IMR-90 (cell line): ENCODE results near the gene MAGI1. TPM values are rescaled to one million over a fixed set of nuclear protein-coding genes. Genes with fewer than 3 reads are reported as not detected.

Experiments
- ATAC-seq: fragments of 200-7000 bp; cut with Tn5 transposase; 2 replicates; pipeline ENCODE4 v1.9.1; 2020; ENCODE audit warnings: low read depth, mild to moderate bottlenecking, moderate library complexity
- BruUV-seq: library from RNA; stranded (reverse); fragments of 400-500 nt; replicated peaks from 2 replicates; lab custom pipeline; 2021; lab: Mats Ljungman, UMichigan
- CTCF ChIA-PET: fragments of 300-600 bp; formaldehyde crosslinking; extraction: SDS; loops from one replicate; lab custom pipeline; 2021; ENCODE audit warnings: antibody characterized with exemption; lab: Yijun Ruan, JAX
- POLR2A ChIA-PET: fragments of 300-600 bp; sonication (Branson Sonifier 250); formaldehyde crosslinking; loops from one replicate; lab custom pipeline; 2022; ENCODE audit warnings: antibody characterized with exemption; ENCODE audit not compliant: unreplicated experiment; lab: Charles Lee
- DNase-seq: peaks from one replicate; pipeline ENCODE4 v3.0.0; 2013
- H2AFZ ChIP-seq: replicated peaks from 2 replicates; pipeline ENCODE3; 2013; ENCODE audit warnings: low read length, mild to moderate bottlenecking; ENCODE audit not compliant: poor library complexity
- H2AK5ac ChIP-seq: 2 replicates; pipeline ENCODE4 v1.6.1; 2013; ENCODE audit warnings: low read depth, low read length, inconsistent platforms
- H2AK9ac ChIP-seq: replicated peaks from 2 replicates; pipeline ENCODE3; 2013; ENCODE audit warnings: mild to moderate bottlenecking, low read depth, low read length, moderate library complexity; ENCODE audit not compliant: poor library complexity
- H2BK120ac ChIP-seq: 2 replicates; pipeline ENCODE4 v1.6.1; 2013; ENCODE audit warnings: low read depth, low read length, inconsistent platforms
- H2BK15ac ChIP-seq: 3 replicates; pipeline ENCODE4 v1.6.1; 2013; ENCODE audit warnings: low read depth, low read length, inconsistent platforms
- H2BK20ac ChIP-seq: 2 replicates; pipeline ENCODE4 v1.6.1; 2013; ENCODE audit warnings: low read depth, mild to moderate bottlenecking, inconsistent platforms, low read length, moderate library complexity
- H2BK5ac ChIP-seq: 2 replicates; pipeline ENCODE4 v1.6.1; 2013; ENCODE audit warnings: mild to moderate bottlenecking, low read depth, low read length, inconsistent platforms; ENCODE audit not compliant: poor library complexity, severe bottlenecking
- H3K14ac ChIP-seq: replicated peaks from 2 replicates; pipeline ENCODE4 v1.6.1; 2013; ENCODE audit warnings: low read depth, low read length, inconsistent platforms
- H3K18ac ChIP-seq: 2 replicates; pipeline ENCODE4 v1.6.1; 2013; ENCODE audit warnings: low read depth, low read length, control low read depth
- H3K23ac ChIP-seq: 2 replicates; pipeline ENCODE4 v1.6.1; 2013; ENCODE audit warnings: low read depth, low read length, inconsistent platforms
- H3K27ac ChIP-seq: 2 replicates; pipeline ENCODE4 v1.5.1; 2013; ENCODE audit warnings: mild to moderate bottlenecking, control low read depth, low read length; ENCODE audit not compliant: insufficient read depth
- H3K27me3 ChIP-seq: 2 replicates; pipeline ENCODE4 v1.6.1; 2013; ENCODE audit warnings: low read length; ENCODE audit not compliant: control insufficient read depth, insufficient read depth
- H3K36me3 ChIP-seq: 2 replicates; pipeline ENCODE4 v1.6.1; 2013; ENCODE audit warnings: low read length, mixed read lengths; ENCODE audit not compliant: control insufficient read depth, insufficient read depth
- H3K4ac ChIP-seq: 2 replicates; pipeline ENCODE4 v1.6.1; 2013; ENCODE audit warnings: low read depth, low read length, inconsistent platforms
- H3K4me1 ChIP-seq: 2 replicates; pipeline ENCODE4 v1.6.1; 2013; ENCODE audit warnings: low read length, mixed read lengths; ENCODE audit not compliant: control insufficient read depth, insufficient read depth
- H3K4me2 ChIP-seq: 2 replicates; pipeline ENCODE4 v1.6.1; 2013; ENCODE audit warnings: low read depth, mild to moderate bottlenecking, control low read depth, low read length, moderate library complexity
- H3K4me3 ChIP-seq: 2 replicates; pipeline ENCODE4 v1.5.1; 2013; ENCODE audit warnings: low read depth, mild to moderate bottlenecking, control low read depth, low read length, moderate library complexity; ENCODE audit not compliant: insufficient read depth
- H3K56ac ChIP-seq: 2 replicates; pipeline ENCODE4 v1.6.1; 2013; ENCODE audit warnings: low read length, inconsistent platforms; ENCODE audit not compliant: insufficient read depth; ENCODE audit errors: extremely low read depth
- H3K79me1 ChIP-seq, 2 experiments: 2 replicates each; pipeline ENCODE4 v1.6.1; 2013; ENCODE audit warnings: low read length in 2 of 2, inconsistent platforms in 1 of 2, low read depth in 1 of 2
- H3K9ac ChIP-seq: 2 replicates; pipeline ENCODE4 v1.6.1; 2013; ENCODE audit warnings: low read depth, low read length, control low read depth
- H3K9me1 ChIP-seq: 2 replicates; pipeline ENCODE4 v1.6.1; 2013; ENCODE audit warnings: low read length, inconsistent platforms; ENCODE audit not compliant: insufficient read depth
- H3K9me3 ChIP-seq: 2 replicates; pipeline ENCODE4 v1.6.1; 2013; ENCODE audit warnings: low read length; ENCODE audit not compliant: control insufficient read depth, insufficient read depth
- H4K20me1 ChIP-seq: 2 replicates; pipeline ENCODE4 v1.6.1; 2013; ENCODE audit warnings: low read length, inconsistent platforms; ENCODE audit not compliant: insufficient read depth
- H4K5ac ChIP-seq: 2 replicates; pipeline ENCODE4 v1.6.1; 2013; ENCODE audit warnings: mild to moderate bottlenecking, low read depth, low read length, control low read depth
- H4K8ac ChIP-seq, 2 experiments: 2 replicates each; pipeline ENCODE4 v1.6.1; 2013; ENCODE audit warnings: low read depth in 2 of 2, low read length in 2 of 2, control low read depth in 1 of 2, inconsistent platforms in 1 of 2
- H4K91ac ChIP-seq: 2 replicates; pipeline ENCODE4 v1.6.1; 2013; ENCODE audit warnings: low read depth, low read length, inconsistent platforms; ENCODE audit not compliant: insufficient read depth
- RAD21 ChIP-seq: IDR thresholded peaks from 2 replicates; pipeline ENCODE4 v1.6.1; 2012; ENCODE audit warnings: low read length, improper control_type of control experiment
- USF2 ChIP-seq: fragments of 150-350 bp; IDR thresholded peaks from 2 replicates; pipeline ENCODE4 v1.6.1; 2017; ENCODE audit warnings: mild to moderate bottlenecking, antibody characterized with exemption, low read length, low read depth
- WGBS, 2 experiments: methylation state at CpG; one replicate each; pipeline versions ENCODE4 v1.1.5 to v1.1.7; 2013; ENCODE audit warnings: missing lambda C conversion rate in 2 of 2; ENCODE audit not compliant: insufficient read length in 1 of 2; ENCODE audit errors: extremely low coverage in 2 of 2; 5-methylcytosine and 5-hydroxymethylcytosine counted together
- dilution Hi-C: fragments of 300-500 bp; cut with HindIII; formaldehyde crosslinking; loops from one replicate; pipeline ENCODE4 v1.14.3; 2018; ENCODE audit warnings: low sequenced_read_pairs; ENCODE audit not compliant: unreplicated experiment
- in situ Hi-C: fragments of 300-500 bp; cut with MboI; formaldehyde crosslinking; loops from 3 replicates; pipeline ENCODE4 v1.14.3; 2019; ENCODE audit warnings: low sequenced_read_pairs, inconsistent platforms, mixed read lengths
- intact Hi-C: fragments of 100-400 bp; cut with micrococcal nuclease; formaldehyde crosslinking; loops from 2 replicates; pipeline ENCODE4 v1.10.0; 2022
- polyA plus RNA-seq, 3 experiments: library from polyadenylated mRNA; depleted of rRNA; stranded (reverse); fragments of >200 nt; gene quantifications; 2 replicates each; pipeline ENCODE4 v1.2.3, GENCODE V29; 2012; ENCODE audit warnings: low replicate concordance in 1 of 3
- total RNA-seq: library from RNA; depleted of rRNA; stranded (reverse); fragments of >200 nt; gene quantifications from 2 replicates; pipeline ENCODE4 v1.2.3, GENCODE V29; 2012

Gene MAGI1
- total and polyA plus RNA-seq, 2 of the 4 experiments (the other 2 are of a cell fraction) = 14.5 to 24.2 TPM

- Histone ChIP-seq H3K9me1 (peaks cover 4% of the 10 kb centered on the region; the same call in 1 of the 2 replicates), H3K4me3 (no peak overlapping the region), H4K20me1 (peaks cover 9% of the 10 kb centered on the region; the same call in 1 of the 2 replicates), H2BK20ac (peak overlapping the region; percentile 74; the same call in 1 of the 2 replicates), H3K4ac (peak overlapping the region; percentile 60), H3K27ac (peak overlapping the region; percentile 56; the same call in 1 of the 2 replicates), H3K36me3 (no peaks in the 10 kb centered on the region), H4K91ac (peak overlapping the region; percentile 34; the same call in 1 of the 2 replicates), H3K4me2 (peak overlapping the region; percentile 89), H3K9me3 (no peaks in the 10 kb centered on the region), H3K14ac (peak overlapping the region; percentile 20; the same call in 1 of the 2 replicates), H4K8ac (peak overlapping the region; percentile 4 to 61; a peak in 2 of 4 replicates), H4K5ac (peak overlapping the region; percentile 19; the same call in 1 of the 2 replicates), H2AK5ac (peak overlapping the region; percentile 14), H3K18ac (peak overlapping the region; percentile 24; the same call in 1 of the 2 replicates), H2BK120ac (peak overlapping the region; percentile 67), H2BK15ac (peak overlapping the region; percentile 76; the same call in 1 of the 3 replicates), H3K79me1 (peaks cover 19 to 59% of the 10 kb centered on the region in 2 experiments), H2AFZ (no peak overlapping the region), H2AK9ac (no peak overlapping the region), H3K23ac (peak overlapping the region; percentile 49; the same call in 1 of the 2 replicates), H2BK5ac (peak overlapping the region; percentile 99), H3K27me3 (no peaks in the 10 kb centered on the region), H3K56ac (no peak overlapping the region), H3K4me1 (peaks cover 8% of the 10 kb centered on the region), H3K9ac (no peak overlapping the region)
- dilution Hi-C loops (no loop called here), intact Hi-C loops (loop anchor here (1.0 to 10.0 kb wide), 2 partner anchors 149 to 245 kb away; partner anchors contain the start of gene MAGI1), in situ Hi-C loops (no loop called here)
- CTCF ChIA-PET = interaction anchor here (0.6 to 0.9 kb wide), 2 partner anchors 25 to 107 kb away, joined by 3 to 4 read pairs; no protein-coding TSS in a partner anchor
- TF ChIP-seq RAD21 = no peak
- no peak for TF ChIP-seq USF2
- no TSS peak for BruUV-seq
- POLR2A ChIA-PET = no interaction called here
- ATAC-seq (peak; percentile 19), DNase-seq (no peak)
- no CpG with 5 or more reads among the region's 3 CpGs for WGBS, 2 experiments
Observed at GRCh38 chr3:65889707-65890099, 149.0 kb downstream of the MAGI1 start.
